Gastrocnemius medialis (tissue), 4 donors: ENCODE results near the gene OBP2A.

ENCODE experiments used
- POLR2A ChIP-seq, 2 donors: fragments of 450-650 bp; IDR thresholded peaks; one replicate each; pipeline ENCODE4 v1.6.1; 2017; ENCODE audit warnings: antibody characterized with exemption in 2 of 2, mild to moderate bottlenecking in 2 of 2, moderate library complexity in 2 of 2
- TF ChIP-seq, protein P1 (sequence below), 5 experiments: fragments of 450-650 bp in 3 of 5; fragments of 200-600 bp in 2 of 5; sonication (generic) in 2 of 5; IDR thresholded peaks in 4 of 5; conservative IDR thresholded peaks in 1 of 5; 1 replicate in 4 of 5; 2 replicates in 1 of 5; pipeline ENCODE4 v1.5.1; 2016 to 2019; ENCODE audit warnings: antibody characterized with exemption in 5 of 5, mild to moderate bottlenecking in 3 of 5, moderate library complexity in 3 of 5

DNA sequence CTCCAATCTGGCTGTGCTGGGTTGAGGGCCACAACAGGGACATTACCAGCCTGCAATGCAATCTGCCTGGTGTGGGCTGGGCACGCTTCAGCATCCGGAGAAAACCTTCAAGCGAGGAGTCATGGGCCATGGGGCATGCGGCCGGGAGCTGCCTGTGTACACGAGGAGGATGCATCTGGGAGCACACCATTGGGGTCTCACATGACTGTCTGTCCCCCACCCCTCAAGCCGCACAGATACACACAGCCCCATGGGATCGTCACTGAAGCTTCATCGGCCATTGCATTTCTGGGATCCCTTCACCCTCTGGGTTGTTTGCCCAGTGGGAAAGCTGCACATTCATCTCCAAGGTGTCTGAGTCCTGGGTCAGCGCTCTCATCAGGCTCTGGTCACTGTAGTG, 14.8 kb upstream of the OBP2A start:
- TF ChIP-seq, protein P1, sequence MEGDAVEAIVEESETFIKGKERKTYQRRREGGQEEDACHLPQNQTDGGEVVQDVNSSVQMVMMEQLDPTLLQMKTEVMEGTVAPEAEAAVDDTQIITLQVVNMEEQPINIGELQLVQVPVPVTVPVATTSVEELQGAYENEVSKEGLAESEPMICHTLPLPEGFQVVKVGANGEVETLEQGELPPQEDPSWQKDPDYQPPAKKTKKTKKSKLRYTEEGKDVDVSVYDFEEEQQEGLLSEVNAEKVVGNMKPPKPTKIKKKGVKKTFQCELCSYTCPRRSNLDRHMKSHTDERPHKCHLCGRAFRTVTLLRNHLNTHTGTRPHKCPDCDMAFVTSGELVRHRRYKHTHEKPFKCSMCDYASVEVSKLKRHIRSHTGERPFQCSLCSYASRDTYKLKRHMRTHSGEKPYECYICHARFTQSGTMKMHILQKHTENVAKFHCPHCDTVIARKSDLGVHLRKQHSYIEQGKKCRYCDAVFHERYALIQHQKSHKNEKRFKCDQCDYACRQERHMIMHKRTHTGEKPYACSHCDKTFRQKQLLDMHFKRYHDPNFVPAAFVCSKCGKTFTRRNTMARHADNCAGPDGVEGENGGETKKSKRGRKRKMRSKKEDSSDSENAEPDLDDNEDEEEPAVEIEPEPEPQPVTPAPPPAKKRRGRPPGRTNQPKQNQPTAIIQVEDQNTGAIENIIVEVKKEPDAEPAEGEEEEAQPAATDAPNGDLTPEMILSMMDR (IDR thresholded peaks at IDR 0.05 in 4 of 5, conservative IDR thresholded peaks at IDR 0.05 in 1 of 5): no peak
- TF ChIP-seq POLR2A (IDR thresholded peaks at IDR 0.05): no peak
